Body of pancreas (tissue), 4 donors: ENCODE results near the gene KRT80. TPM values are rescaled to one million over a fixed set of nuclear protein-coding genes. Genes with fewer than 3 reads are reported as not detected.
A peak's percentile ranks its signal among the peaks of the same experiment; 100 is the strongest.

ENCODE experiments used
- ATAC-seq: fragments of 150-250 bp; one replicate; pipeline ENCODE4 v1.9.1; 2016
- DNase-seq, 4 donors: peaks; one replicate each; pipeline ENCODE4 v3.0.0-alpha.2; 2019
- H3K27ac ChIP-seq, 4 donors: fragments of 200-600 bp; sonication (generic); 1 replicate in 3 of 4; 2 replicates in 1 of 4; pipeline versions ENCODE4 v1.5.1 to v1.6.1; 2016 to 2019; ENCODE audit warnings: mild to moderate bottlenecking in 1 of 4, mixed read lengths in 1 of 4, moderate library complexity in 1 of 4
- H3K27me3 ChIP-seq, 2 donors: fragments of 200-600 bp; sonication (generic); one replicate each; pipeline ENCODE4 v1.6.0; 2016; ENCODE audit warnings: mild to moderate bottlenecking in 1 of 2
- H3K36me3 ChIP-seq, 2 donors: fragments of 200-600 bp; sonication (generic); replicated peaks in 1 of 2; 2 replicates each; pipeline ENCODE4 v1.5.1; 2016; ENCODE audit warnings: low read depth in 2 of 2; ENCODE audit not compliant: insufficient read depth in 1 of 2
- H3K4me1 ChIP-seq: fragments of 200-600 bp; sonication (generic); one replicate; pipeline ENCODE4 v1.6.0; 2016
- H3K4me3 ChIP-seq, 2 donors: fragments of 200-600 bp; sonication (generic); 1 replicate in 1 of 2; 2 replicates in 1 of 2; pipeline ENCODE4 v1.5.1; 2016 to 2019
- H3K9me3 ChIP-seq, 3 donors: fragments of 200-600 bp; sonication (generic); 1 replicate in 2 of 3; 2 replicates in 1 of 3; pipeline ENCODE4 v1.5.1; 2016
- CTCF ChIP-seq, 7 experiments: fragments of 450-650 bp in 4 of 7; fragments of 200-600 bp in 3 of 7; sonication (generic) in 3 of 7; IDR thresholded peaks; one replicate each; pipeline ENCODE4 v1.5.1; 2016 to 2019; ENCODE audit warnings: antibody characterized with exemption in 7 of 7
- POLR2A ChIP-seq, 3 donors: fragments of 450-650 bp; IDR thresholded peaks; one replicate each; pipeline ENCODE4 v1.6.1; 2016; ENCODE audit warnings: antibody characterized with exemption in 3 of 3, mild to moderate bottlenecking in 2 of 3
- WGBS, 2 donors: methylation state at CpG; one replicate each; pipeline ENCODE4 v1.1.5; 2017; 5-methylcytosine and 5-hydroxymethylcytosine counted together
- intact Hi-C: fragments of 100-400 bp; cut with DNase I; formaldehyde crosslinking; loops from one replicate; pipeline ENCODE4 v1.15.1; 2023
- total RNA-seq, 2 donors: library from RNA; depleted of rRNA; stranded (reverse); fragments of >200 nt; gene quantifications; one replicate each; pipeline ENCODE4 v1.1.0, GENCODE V29; 2016

The KRT80 gene
- total RNA-seq, 2 donors from 2014 or later: 10.2 to 11.9 TPM

GRCh38 chr12:52238207-52238840 is 46.5 kb upstream of the KRT80 start:
- Histone ChIP-seq H3K9me3 (no peaks in the 10 kb centered on the region), H3K36me3 (no peaks in the 10 kb centered on the region), H3K4me1 (peaks cover 63% of the 10 kb centered on the region), H3K27ac (no peak overlapping the region), H3K27me3 (no peaks in the 10 kb centered on the region), H3K4me3 (no peak overlapping the region)
- 80 to 90% methylated on average over 3 to 4 of the region's 4 CpGs for WGBS, 2 donors
- ATAC-seq (no peak), DNase-seq (no peak)
- intact Hi-C loops: no loop called here
- no peak for TF ChIP-seq POLR2A (IDR thresholded peaks at IDR 0.05)
- TF ChIP-seq CTCF (IDR thresholded peaks at IDR 0.05): no peak

GRCh38 chr12:52236386-52237050 is 44.7 kb upstream of the KRT80 start:
- peaks cover 71% of the 10 kb centered on the region for H3K4me1 ChIP-seq
- TF ChIP-seq CTCF (IDR thresholded peaks at IDR 0.05) (no peak), POLR2A (IDR thresholded peaks at IDR 0.05) (no peak)
- no peaks in the 10 kb centered on the region for H3K9me3 ChIP-seq
- H3K27ac ChIP-seq: peak overlapping the region in 3 of 4 donors; percentile 52 to 79 (median 59)
- WGBS, 2 donors: 68 to 88% methylated on average over 3 of the region's 3 CpGs
- H3K4me3 ChIP-seq: no peak overlapping the region
- intact Hi-C loops: no loop called here
- no peaks in the 10 kb centered on the region for H3K36me3 ChIP-seq
- no peaks in the 10 kb centered on the region for H3K27me3 ChIP-seq
- ATAC-seq (no peak), DNase-seq (no peak)

- no peak overlapping the region for H3K4me3 ChIP-seq
- H3K4me1 ChIP-seq: peaks cover 77% of the 10 kb centered on the region
- TF ChIP-seq POLR2A (IDR thresholded peaks at IDR 0.05): peak in 1 of 3 donors; percentile 39
- no peak for TF ChIP-seq CTCF (IDR thresholded peaks at IDR 0.05)
- no peaks in the 10 kb centered on the region for H3K9me3 ChIP-seq
- intact Hi-C loops: no loop called here
- no peaks in the 10 kb centered on the region for H3K27me3 ChIP-seq
- no peaks in the 10 kb centered on the region for H3K36me3 ChIP-seq
- 67 to 70% methylated on average over 4 of the region's 4 CpGs for WGBS, 2 donors
- ATAC-seq (peak; percentile 80), DNase-seq (peak; percentile 79 to 91 (median 90))
- peak overlapping the region; percentile 52 to 79 (median 66) for H3K27ac ChIP-seq
Measured at GRCh38 chr12:52235822-52236361, 44.1 kb upstream of the KRT80 start.

- Histone ChIP-seq H3K4me3 (no peak overlapping the region), H3K27ac (peak overlapping the region; percentile 52 to 79 (median 66)), H3K4me1 (peaks cover 85% of the 10 kb centered on the region), H3K9me3 (no peaks in the 10 kb centered on the region), H3K27me3 (no peaks in the 10 kb centered on the region), H3K36me3 (no peaks in the 10 kb centered on the region)
- intact Hi-C loops: no loop called here
- DNase-seq (peak in 1 of 4 donors; percentile 11), ATAC-seq (no peak)
- 87 to 93% methylated on average over 8 to 15 of the region's 15 CpGs for WGBS, 2 donors
- TF ChIP-seq CTCF (IDR thresholded peaks at IDR 0.05): no peak
- no peak for TF ChIP-seq POLR2A (IDR thresholded peaks at IDR 0.05)
Measured at GRCh38 chr12:52235001-52235764, 43.4 kb upstream of the KRT80 start.
